ENCODE measurements around the gene EXOSC3.

DNA sequence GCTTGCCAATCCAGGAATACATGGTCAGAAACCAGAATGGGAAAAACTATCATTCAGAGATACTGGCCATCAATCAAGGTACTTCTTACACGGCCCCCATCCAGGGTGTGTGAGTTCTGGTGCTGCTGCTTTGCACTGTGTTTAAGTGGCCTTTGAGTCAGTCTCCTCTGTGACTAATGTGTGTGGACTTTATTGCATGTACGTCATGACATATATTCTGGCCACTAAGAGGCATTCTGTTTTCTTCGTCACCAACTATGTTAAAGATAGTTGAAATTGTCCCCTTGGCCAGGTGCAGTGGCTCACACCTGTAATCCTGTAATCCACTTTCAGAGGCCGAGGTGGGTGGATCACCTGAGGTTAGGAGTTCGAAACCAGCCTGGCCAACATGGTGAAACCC, 8.5 kb downstream of the EXOSC3 start:
- TF ChIP-seq POLR2A (IDR thresholded peaks at IDR 0.05): no peak
- TF ChIP-seq, protein P1, sequence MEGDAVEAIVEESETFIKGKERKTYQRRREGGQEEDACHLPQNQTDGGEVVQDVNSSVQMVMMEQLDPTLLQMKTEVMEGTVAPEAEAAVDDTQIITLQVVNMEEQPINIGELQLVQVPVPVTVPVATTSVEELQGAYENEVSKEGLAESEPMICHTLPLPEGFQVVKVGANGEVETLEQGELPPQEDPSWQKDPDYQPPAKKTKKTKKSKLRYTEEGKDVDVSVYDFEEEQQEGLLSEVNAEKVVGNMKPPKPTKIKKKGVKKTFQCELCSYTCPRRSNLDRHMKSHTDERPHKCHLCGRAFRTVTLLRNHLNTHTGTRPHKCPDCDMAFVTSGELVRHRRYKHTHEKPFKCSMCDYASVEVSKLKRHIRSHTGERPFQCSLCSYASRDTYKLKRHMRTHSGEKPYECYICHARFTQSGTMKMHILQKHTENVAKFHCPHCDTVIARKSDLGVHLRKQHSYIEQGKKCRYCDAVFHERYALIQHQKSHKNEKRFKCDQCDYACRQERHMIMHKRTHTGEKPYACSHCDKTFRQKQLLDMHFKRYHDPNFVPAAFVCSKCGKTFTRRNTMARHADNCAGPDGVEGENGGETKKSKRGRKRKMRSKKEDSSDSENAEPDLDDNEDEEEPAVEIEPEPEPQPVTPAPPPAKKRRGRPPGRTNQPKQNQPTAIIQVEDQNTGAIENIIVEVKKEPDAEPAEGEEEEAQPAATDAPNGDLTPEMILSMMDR (IDR thresholded peaks at IDR 0.05): no peak

Measured in upper lobe of left lung (tissue), 4 donors.